GM19035 (cell line): ENCODE measurements around the gene ARMH4.

ENCODE experiments used
- ATAC-seq: cut with Tn5 transposase; IDR thresholded peaks from one replicate; pipeline ENCODE4 v1.9.1; 2021; ENCODE audit not compliant: unreplicated experiment

ARMH4 gene

DNA sequence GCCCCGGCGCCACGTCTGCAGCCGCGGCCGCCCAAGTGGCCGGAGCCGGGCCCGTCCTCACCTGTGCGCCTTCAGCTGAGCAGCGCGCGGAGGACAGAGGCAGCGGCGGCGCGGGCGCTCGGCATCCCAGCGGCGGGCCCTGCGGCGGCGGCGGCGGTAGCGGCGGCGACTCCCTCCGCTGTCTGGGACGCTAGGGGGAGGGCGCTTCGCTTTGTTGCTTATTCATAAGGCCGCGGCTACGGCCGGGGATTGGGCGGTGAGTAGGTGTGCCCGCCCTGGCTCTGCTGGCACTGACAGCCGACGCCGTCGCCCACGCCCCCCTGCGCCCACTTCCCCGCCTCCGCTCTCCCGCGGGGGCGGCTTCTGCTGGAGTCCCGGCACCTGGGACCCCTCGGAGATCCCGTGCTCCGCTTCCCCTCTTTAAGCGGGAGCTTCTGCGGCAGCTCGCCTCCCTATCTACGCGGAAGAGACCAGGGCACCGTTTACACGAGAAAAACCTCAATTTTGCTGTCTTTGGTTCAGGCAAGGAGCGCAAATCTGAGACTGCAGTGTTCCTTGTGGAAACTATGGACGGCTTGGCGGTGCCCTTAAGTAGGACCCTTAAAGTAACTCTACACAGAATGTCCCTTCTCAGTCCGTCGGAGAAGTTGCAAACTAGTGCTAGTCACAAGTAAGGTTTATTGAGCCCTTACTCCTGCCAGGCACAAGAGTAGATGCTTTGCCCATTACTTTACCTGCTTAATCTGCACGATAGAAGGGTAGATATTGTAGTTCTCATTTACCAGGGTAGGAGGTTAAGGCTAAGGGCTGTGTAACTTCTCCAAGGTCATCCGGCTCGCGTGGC is at the start of gene ARMH4:
TSS of gene ARMH4 (minus strand) at position 200 of the 844 bp plus-strand sequence. CDS start 12,855 bp downstream, outside the sequence.
- peak; percentile 96 for ATAC-seq

GRCh38 chr14:58200846-58201245 is 48.8 kb upstream of the ARMH4 start:
- no peak for ATAC-seq

GRCh38 chr14:58200480-58200841 is 48.4 kb upstream of the ARMH4 start:
- peak; percentile 17 for ATAC-seq

GRCh38 chr14:58199726-58200479 is 47.9 kb upstream of the ARMH4 start, which contains the start of gene ACTR10:
Gene ACTR10 (plus strand): TSS chr14:58200149. CDS start chr14:58200218, 69 bp downstream.
- ATAC-seq: peak; percentile 92

GRCh38 chr14:58198086-58198485 is 46.1 kb upstream of the ARMH4 start:
- no peak for ATAC-seq

DNA sequence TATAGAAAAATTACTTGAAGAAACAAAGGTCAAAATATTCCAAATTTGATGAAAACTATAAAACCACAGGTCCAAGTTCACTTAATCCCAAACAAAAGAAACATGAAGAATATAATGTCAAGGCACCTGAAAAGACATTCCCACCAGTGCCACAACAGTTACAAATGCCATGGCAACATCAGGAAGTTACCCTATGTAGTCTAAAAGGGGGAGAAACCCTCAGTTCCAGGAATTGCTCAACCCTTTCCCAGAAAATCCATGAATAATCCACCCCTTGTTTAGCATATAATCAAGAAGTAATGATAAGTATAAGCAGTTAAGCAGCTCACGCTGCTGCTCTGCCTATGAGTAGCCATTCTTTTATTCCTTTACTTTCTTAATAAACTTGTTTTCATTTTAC is 44.2 kb upstream of the ARMH4 start:
- ATAC-seq: no peak

- no peak for ATAC-seq
These were observed 41.5 kb upstream of the ARMH4 start for GRCh38 chr14:58193542-58193941.

DNA sequence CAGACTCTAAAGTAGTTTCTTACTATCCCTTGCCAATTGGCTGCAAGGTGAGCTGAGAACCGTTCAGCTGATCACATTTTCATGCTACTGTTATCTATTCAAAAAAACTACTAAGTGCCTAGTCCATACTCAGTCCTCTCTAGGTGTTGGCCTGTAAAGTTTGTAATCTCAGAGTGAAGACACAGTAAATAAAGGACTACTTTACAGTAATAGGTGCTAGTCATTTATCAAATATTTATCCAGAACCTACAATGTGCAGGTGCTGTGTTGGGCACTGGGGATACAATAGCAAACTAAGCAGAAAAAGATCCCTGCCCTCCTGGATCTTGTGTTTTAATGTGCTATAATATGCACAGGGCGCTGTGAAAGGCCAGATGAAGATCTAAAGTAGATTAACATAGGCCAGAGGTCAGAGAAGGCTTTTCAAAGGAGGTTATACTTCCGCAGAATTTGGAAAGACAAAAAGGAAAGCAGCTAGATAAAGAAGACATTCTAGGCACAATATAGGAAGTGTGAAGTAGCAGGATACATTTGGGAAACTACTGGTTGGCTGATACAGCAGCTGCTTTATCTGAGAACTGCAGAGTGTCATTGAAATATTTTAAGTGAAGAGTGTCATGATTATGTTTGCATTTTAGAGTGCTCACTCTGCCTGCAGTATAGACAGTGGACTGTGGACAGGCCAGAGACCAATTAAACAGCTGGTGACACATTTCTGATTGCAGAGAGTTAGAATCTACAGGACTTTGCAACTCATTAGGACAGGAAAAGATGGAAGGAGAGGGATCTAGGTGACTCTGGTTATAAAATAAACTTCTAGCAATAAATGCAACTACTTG is 40.0 kb upstream of the ARMH4 start:
- ATAC-seq: no peak

DNA sequence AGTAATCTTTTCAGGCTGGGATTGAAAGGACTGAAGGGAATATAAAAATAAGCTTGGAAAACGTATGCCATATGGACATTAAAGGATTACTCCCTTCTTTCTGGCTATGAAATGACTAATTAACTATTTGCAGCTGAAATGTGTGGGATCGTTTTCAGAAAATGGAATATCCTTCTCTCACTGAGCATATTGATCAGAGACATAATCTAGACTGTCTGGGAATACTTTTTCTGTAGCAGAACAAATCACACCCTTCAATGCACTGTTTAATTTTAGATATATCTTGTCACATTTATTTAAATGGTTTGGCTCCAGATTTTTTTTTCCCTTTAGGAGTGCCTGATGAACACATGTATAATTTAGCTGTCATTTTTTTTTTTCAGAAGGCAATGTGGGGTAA is 37.2 kb upstream of the ARMH4 start:
- no peak for ATAC-seq

GRCh38 chr14:58177125-58177524 is 25.1 kb upstream of the ARMH4 start:
- no peak for ATAC-seq

DNA sequence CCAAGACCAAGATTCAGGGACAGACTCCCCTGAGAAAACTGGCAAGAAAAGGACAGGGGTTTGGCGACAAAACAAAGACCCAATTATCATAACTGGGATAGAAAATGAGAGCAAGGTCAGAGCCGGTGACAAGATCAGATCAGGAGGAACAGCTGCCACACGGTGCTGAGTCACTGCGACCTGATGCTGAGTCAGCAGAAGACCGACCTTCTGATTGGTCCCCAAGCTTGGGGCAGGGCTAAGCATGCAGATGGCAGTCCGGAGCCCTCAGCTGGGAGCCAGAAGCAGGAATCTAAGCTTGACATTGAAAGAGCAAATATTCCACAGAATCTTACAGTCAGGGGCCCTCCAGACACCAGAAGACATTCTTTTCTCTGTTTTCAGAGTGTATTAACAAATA is 19.1 kb upstream of the ARMH4 start:
- ATAC-seq: peak; percentile 85

DNA sequence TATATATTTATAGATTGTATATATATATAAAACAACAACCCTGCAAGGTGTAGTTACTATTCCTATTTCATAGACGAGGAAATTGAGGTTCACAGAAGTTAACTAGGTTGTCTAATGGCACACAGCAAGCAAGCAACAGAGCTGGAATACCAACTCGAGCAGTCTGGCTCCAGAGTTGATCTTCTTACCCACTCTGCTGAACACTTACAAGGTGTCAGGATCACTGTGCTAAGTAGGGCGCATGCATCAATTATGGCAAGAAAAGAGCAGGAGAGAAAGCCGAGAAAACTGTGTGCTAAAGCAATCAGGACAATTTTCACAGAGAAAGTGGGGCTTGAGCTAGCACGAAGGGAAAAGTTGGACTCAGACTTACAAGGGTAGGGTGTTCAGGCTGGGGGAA is 15.9 kb upstream of the ARMH4 start:
- ATAC-seq: no peak

DNA sequence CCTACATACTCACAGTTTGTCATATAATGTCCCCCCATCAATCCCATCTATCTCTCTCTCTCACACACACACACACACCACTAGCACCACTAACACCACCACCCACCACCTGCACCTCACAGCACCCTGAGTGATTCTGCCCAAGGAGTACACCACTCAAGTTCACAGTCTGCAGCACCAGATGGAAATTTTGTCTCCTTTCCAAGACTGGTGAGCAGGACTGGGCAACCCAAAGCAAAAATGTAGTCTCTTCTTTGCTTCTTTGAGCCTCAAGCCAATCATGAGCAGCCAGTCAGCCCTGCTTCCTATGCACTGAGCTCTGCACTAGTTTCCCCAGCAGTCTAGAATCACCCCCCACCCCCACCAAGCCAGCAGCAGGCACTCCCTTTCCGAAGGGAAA is 15.0 kb upstream of the ARMH4 start:
- no peak for ATAC-seq

DNA sequence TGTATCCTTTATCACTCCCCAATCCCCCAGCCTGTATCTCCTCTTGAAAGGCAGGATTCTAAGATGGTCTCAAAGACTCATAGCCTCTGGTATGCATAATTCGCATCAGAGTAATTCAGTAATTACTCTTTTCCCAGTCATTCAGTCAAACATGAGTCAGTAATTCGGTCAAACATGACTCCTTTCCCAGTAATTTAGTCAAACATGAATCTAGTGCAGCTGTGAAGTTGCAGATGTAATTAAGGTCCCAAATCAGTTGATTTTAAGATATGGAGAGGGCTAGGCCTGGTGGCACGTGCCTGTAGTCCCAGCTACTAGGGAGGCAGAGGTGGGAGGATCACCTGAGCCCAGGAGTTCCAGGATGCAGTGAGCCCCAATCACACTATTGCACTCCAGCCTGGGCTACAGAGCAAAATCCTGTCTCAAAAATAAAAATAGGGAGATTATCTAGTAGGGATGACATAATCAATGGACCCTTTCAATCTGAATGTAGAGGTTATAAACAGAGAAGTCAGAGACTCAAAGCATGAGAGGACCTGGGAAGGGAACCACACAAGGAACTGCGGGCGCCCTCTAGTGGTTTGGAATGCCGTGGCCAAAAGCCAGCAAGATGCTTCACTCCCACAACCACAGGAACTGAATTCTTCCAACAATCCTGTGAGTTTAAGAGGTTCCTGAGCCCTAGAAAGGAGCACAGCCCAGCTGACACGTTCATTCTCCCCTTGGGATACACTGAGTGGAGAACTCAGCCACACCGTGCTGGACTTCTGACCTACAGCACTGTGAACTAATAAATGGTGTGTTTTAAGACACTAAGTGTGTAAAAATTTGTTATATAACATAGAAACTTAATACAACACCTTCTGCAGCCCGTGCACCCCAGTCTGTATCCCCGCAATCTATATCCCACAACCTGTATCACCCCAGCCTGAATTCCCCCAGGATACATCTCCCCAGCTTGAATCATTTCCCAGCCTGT is 14.3 kb upstream of the ARMH4 start:
- peak; percentile 51 for ATAC-seq

DNA sequence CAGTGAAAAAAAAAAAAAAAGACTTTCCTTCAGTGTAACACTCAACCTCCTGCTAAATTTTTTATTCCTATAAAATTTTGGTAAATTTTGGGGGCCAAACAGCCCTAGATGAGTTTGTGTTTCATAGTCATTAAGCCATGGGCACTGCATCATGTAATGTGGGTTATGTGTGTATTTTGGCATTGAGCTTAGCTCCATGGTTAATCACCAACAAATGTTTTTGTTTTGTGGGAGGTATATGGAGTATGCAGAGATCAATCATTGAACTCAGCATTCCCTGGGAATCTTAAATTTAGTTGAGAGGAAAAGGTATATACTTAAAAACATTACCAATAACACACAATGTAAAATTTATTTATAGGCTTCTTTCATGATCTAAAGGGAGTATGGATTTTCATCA is 8.5 kb upstream of the ARMH4 start:
- no peak for ATAC-seq

DNA sequence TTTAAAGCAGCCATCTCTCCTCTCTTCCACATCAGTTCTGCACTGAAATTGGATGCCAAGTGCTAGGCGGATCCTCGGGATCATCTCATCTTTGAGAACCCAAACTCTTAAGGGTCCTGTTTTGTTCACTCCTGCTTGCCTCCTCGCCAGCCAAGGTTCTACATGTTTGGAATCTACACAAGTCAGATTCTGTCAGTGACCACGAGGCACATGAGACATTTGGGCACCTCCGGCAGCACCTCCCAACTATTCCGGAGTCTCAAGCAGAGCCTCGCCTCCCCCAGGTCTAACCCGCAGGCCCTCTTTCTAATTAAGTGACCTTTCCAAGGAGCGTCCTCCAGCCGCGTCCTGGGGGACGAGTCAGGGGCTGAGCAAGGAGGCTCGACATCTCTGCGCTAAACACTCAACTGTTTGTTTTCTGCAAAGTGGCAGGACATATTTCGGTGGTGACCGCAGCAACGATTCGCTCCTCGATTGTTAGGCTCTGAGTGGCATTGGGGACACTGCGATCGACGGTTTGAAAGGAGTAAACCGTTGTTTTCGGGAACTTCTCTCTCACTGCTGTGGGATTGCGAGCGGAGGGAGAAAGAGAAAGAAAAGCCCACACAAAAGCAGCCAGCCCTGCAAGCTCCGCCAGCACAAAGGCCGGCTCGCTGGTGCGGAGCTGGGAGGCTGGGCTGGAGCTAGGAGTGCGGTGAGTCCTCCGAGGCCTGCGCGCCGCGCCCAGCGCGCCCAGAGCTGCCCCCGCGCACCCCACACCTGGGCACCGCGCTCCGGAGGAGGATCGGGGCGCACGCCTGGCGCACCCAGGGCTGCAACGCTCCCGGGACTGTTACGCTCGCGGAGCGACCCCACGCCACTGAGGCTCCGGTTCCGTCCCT is 640 bp downstream of the ARMH4 start:
- ATAC-seq: peak; percentile 44

GRCh38 chr14:58150243-58150805 is 1.7 kb downstream of the ARMH4 start:
- ATAC-seq: no peak

DNA sequence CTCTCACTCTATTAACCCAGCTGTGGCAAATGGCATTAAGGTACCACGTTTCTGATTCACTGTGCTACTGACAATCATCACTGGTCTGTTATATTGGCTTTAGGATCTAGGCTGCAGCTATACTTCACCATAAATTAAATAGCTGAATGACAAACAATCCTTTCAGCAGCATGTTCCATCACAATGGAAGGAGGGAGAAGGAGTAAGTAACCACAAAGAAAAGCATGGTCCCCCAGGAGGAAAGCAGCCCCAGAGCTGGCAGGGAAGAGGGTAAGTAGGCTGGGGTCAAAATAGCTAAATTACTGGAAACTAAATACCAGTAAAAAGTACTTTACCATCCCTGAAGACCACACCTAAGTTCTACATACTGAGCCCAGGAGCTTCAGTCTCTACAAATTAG is 2.8 kb downstream of the ARMH4 start:
- no peak for ATAC-seq

- ATAC-seq: no peak
These were observed 5.6 kb downstream of the ARMH4 start for GRCh38 chr14:58146399-58146798.
